Activated T-cell treated with anti-CD3 and anti-CD28 coated beads, Interleukin-2, amount 50 U/mL, for 1 hour (primary cell): Measurements from ENCODE around the gene SERTAD2.

Source experiments
- DNase-seq: peaks from one replicate; pipeline ENCODE4 v3.0.0-alpha.2; 2020

Gene SERTAD2

GRCh38 chr2:64653109-64654062 is at the start of gene SERTAD2:
Gene SERTAD2, minus strand, starts transcription at chr2:64653913. Its CDS starts 17,042 bp downstream, at chr2:64636871.
- peak; percentile 87 for DNase-seq

DNA sequence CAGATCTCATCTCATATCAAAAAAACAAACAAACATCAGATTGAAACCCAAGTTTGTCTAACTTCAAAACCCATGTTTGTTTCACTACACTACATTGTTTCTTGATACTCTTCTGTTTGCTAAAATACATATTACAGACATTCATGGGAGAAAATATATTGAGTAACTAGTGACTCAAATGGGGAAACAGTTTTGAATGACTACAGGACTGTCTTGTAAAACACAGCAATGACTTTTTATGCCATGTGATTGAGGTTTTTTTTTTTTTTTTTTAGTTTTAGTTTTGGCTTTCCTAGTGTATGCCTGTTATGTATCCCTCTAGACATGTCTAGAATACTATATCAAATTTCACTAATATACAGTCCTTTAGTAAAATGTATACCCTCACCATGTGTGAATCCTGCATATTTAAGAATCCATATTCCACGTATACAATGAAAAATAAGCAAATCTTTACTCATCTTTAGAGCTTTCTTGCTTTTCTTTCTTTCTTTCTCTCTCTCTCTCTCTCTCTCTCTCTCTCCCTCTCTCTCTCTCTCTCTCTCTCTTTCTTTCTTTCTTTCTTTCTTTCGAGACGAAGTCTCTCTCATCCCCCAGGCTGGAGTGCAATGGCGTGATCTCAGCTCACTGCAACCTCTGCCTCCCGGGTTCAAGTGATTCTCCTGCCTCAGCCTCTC is 46.6 kb upstream of the SERTAD2 start:
- DNase-seq, result no peak

DNA sequence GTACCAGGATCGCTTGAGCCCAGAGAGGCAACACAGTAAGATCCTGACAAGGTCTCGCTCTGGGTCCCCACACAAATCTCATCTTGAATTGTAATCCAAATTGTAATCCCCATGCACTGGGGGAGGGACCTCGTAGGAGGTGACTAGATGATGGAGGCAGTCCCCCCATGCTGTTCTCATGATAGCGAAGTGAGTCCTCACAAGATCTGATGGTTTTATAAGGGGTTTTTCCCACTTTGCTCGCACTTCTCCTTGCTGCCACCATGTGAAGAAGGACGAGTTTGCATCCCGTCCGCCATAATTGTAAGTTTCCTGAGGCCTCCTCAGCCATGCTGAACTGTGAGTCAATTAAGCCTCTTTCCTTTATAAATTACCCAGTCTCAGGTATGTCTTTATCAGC is 46.0 kb upstream of the SERTAD2 start:
- no peak for DNase-seq

DNA sequence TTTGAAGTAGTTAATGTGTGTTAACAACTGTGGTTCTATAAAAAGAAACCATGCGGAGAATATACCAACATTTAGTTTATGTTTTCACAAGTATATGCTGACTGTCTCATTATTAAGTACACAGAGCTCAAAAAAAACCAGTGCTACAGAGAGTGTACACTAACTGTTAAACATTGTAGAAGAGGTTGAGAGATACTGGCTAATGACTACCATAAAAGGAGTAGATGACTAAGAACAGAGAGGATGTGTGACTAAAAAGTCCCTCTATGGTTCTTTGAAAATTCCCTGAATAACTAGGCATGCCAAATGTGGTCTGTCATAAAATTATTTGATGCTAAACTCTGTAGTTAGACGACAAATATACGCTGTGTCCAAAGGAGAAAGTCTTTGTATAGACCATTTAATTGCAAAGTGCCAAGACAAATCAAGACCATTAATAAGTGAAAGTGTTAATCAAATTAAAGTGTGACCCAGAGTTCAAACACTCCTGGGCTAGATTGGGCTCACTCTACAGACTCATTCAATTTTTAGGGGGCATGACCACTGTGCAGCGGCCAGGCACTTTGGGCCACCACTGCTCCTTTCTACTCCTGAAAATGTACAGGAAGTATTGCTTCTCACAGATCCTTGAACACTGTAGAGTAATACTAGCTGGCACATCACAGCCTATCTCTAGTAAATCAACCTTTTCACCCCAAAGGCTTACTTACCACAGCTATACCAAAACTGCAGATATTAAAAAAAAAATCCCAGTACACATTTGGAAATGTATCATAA is 45.1 kb upstream of the SERTAD2 start:
- no peak for DNase-seq

DNA sequence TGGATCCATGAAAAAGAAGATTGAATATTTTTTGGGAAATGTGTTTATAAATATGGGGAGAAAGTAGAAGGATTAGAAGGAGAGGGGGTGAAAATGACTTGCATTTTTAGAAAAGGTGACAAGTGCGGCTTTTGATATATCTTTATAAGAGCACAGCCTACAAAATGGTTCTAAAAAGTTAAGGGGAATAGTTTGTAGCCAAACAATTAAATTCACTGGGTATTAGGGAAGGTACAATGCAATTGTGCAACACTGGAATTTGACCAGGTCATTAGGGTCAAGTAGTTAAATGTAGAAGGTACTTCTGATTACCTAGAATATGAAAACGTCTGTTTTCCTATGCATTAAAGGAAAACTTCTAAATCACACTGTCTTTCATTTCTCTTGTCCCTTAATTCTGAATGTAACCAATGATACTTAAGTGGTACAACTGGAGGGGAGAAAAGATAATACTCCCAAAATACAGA is 44.5 kb upstream of the SERTAD2 start:
- no peak for DNase-seq

- DNase-seq, result no peak
Measured at GRCh38 chr2:64697297-64698176, 43.8 kb upstream of the SERTAD2 start.

GRCh38 chr2:64696636-64697035 is 42.9 kb upstream of the SERTAD2 start:
- no peak for DNase-seq

DNA sequence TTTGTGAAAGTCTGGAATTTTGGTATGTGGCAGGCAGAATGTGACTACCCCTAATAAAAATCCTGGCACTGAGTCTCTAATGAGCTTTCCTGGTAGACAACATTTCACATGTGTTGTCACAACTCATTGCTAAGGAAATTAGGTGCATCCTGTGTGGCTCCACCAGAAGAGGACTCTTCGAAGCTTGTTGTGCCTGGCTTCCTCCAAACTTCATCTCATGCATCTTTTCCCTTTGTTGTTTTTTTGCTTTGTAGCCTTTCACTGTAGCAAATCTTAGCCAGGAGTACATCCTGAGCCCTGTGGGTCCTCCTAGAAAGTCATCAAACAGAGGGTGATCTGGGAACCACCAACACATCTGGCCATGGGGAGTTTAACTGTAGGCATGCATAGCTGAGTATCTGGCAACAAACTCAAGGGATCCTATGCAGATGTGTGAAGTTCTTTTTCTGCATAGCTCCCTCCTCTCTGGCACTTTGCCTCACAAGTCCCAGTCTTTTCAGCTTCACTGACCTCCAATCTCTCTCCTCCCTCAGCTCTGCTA is 42.1 kb upstream of the SERTAD2 start:
- DNase-seq, result no peak

GRCh38 chr2:64692401-64692800 is 38.7 kb upstream of the SERTAD2 start:
- DNase-seq, result no peak

- DNase-seq, result no peak
Measured at GRCh38 chr2:64688909-64689308, 35.2 kb upstream of the SERTAD2 start.

DNA sequence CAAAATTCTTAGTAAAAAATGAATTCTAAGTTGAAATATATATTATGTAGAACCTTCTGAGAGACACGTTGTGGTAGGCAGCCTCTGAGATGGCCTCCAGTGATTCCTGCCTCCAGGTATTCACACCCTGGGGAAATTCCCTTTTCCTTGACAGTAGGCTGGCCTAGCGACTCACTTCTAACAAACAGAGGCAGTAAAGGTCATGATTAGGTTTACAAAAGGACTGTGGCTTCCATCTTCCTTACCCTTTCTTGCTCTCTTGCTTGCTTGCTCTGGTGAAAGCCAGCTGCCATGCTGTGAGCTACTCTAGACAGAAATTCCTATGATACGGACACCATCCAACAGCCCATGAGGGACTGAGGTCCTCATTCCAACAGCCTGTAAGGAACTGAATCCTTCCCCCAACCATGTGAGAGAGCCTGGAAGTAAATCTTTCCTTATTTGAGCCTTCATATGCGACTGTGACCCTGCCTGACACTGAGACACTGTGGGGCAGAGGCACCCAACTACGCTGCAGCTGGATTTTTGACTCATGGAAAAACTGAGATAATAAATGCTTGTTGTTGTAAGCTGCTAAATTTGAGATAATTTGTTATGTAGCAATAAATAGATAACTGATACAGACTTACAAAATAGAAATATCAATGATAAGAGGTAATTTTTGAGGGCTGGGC is 32.7 kb upstream of the SERTAD2 start:
- no peak for DNase-seq

GRCh38 chr2:64685430-64685829 is 31.7 kb upstream of the SERTAD2 start:
- DNase-seq, result no peak

- DNase-seq, result no peak
Measured at GRCh38 chr2:64683771-64684510, 30.2 kb upstream of the SERTAD2 start.

GRCh38 chr2:64681479-64681967 is 27.8 kb upstream of the SERTAD2 start:
- no peak for DNase-seq

DNA sequence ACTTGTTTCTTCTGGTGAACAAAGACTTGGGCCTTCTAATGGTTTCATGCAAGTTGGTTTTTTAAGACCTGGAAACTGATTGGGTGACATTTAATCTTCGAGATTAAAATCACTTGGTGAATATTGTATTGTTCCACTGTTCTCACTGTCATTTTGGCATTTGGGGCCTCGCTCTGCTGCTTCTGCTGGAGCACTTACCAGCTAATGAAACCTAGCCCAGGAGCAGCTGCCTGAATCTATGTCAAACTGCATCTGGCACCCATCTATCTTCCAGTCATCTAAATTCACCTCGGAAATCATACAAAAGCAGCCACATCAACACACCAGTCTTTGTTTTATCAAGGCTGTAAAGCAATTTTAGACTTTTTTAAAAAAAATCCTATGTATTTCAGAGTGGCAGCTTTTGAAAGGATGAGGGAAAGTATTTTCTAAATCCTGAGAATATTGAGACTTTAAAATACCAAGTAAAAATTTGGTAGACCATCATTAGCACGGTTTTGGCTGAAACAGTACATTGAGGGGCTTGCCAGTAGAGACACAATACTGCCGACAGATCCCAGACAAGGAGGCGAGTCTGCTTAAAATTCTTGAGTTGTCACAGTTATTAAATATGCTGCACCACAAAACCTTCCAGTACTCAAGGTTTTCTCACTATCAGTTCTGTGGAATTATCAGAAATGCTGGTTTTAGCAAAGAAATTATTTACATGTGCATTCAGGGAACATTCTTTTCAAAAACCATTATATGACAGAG is 26.1 kb upstream of the SERTAD2 start:
- no peak for DNase-seq

GRCh38 chr2:64678771-64679590 is 25.3 kb upstream of the SERTAD2 start:
- DNase-seq, result no peak

- DNase-seq, result no peak
Measured at GRCh38 chr2:64677530-64677929, 23.8 kb upstream of the SERTAD2 start.

- peak; percentile 38 for DNase-seq
Measured at GRCh38 chr2:64675860-64676259, 22.1 kb upstream of the SERTAD2 start.

- no peak for DNase-seq
Measured at GRCh38 chr2:64672708-64673107, 19.0 kb upstream of the SERTAD2 start.
